Colonic mucosa (tissue), 4 donors: ENCODE results near the gene B3GALT6. TPM values are rescaled to one million over a fixed set of nuclear protein-coding genes. Genes with fewer than 3 reads are reported as not detected.

Experiments used
- DNase-seq: peaks from one replicate; pipeline ENCODE4 v3.0.0-alpha.2; 2020
- H3K27ac ChIP-seq: fragments of 200-600 bp; one replicate; pipeline ENCODE4 v1.8.0; 2021
- H3K27me3 ChIP-seq: fragments of 200-600 bp; one replicate; pipeline ENCODE4 v1.8.0; 2021
- H3K36me3 ChIP-seq: fragments of 200-600 bp; one replicate; pipeline ENCODE4 v1.8.0; 2021
- H3K4me1 ChIP-seq: fragments of 200-600 bp; one replicate; pipeline ENCODE4 v1.8.0; 2021; ENCODE audit warnings: mild to moderate bottlenecking
- H3K4me3 ChIP-seq: fragments of 200-600 bp; one replicate; pipeline ENCODE4 v1.8.0; 2021
- H3K9ac ChIP-seq, 2 donors: one replicate each; pipeline ENCODE4 v1.7.0; 2013; ENCODE audit warnings: control low read depth in 2 of 2, low read depth in 2 of 2, low read length in 2 of 2
- H3K9me3 ChIP-seq: fragments of 200-600 bp; one replicate; pipeline ENCODE4 v1.8.0; 2021
- intact Hi-C: fragments of 100-400 bp; cut with DNase I; formaldehyde crosslinking; loops from one replicate; pipeline ENCODE4 v1.14.1; 2022
- total RNA-seq, 2 donors: library from RNA; stranded (reverse); fragmentation: NEBNext Ultra II Directional in 1 of 2; extraction: Animal tissue kit (Norgen Biotek cat#: 25700) in 1 of 2; gene quantifications; one replicate each; pipeline ENCODE4 v1.2.1, GENCODE V29; 2021
- TF ChIP-seq, protein P1 (sequence below): fragments of 200-600 bp; IDR thresholded peaks from one replicate; pipeline ENCODE4 v1.8.0; 2022; ENCODE audit warnings: antibody characterized with exemption, mild to moderate bottlenecking
- donor health status: healthy.
- donor health status: DM: no; HTN: no; CAD: no.
- donor health status: DM: no; HTN: no; CAD: no.

The B3GALT6 gene
- total RNA-seq, 2 donors from 2014 or later, result 8.0 to 12.0 TPM

DNA sequence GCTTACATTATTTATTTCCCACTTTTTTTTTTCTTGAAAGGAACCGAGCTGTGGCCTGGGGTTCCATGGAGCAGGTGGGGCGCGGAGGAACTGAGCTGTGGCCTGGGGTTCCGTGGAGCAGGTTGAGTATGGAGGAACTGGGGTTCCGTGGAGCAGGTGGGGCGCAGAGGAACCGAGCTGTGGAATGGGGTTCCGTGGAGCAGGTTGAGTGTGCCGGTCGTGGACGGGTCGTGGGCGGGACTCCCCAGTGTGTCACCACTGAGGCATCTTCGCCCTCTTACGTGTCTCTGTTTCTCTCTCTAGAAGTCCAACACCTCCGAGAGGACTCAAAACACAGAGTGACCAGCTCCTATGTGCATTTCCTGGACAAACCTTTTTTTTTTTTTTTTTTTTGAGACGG is 47.0 kb downstream of the B3GALT6 start:
- DNase-seq, result no peak
- no peak overlapping the region for H3K4me3 ChIP-seq

DNA sequence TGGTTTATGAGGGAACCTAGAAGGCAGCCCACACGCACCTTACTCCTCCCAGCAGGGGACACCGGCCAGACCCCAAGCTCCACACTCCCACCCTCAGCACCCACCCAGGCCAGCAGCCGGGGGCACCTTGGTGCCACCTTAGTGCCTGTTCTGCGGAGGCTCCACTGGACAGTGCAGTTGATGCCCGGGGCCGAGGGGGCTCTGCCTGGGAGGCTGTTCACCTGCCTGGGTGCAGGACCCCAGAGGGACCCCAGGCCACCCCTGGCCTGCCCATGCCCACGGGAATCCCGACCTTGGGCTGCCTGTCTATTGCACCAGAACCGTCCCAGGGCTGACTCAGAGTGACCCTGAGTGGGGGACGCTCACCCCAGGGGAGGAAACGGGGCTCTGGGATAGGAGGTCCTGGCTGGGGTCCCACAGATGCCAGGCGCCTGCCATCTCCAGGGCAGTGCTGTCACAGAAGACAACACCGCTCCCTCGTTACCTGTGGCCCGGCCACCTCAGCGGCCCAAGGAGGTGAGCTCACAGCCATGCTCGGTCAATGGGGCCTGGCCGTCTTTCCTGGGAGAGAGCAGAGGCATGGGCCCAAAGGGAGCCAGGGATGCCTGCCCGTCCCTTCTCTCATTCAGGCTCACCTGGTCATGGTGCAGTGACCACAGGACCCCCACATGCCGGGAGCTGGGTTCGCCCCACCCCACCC is 48.9 kb downstream of the B3GALT6 start:
- H3K27me3 ChIP-seq, result peaks cover 5% of the 10 kb centered on the region
- no peak overlapping the region for H3K27ac ChIP-seq
- peaks cover 13% of the 10 kb centered on the region for H3K4me1 ChIP-seq
- H3K36me3 ChIP-seq, result no peaks in the 10 kb centered on the region
- TF ChIP-seq, protein P1, sequence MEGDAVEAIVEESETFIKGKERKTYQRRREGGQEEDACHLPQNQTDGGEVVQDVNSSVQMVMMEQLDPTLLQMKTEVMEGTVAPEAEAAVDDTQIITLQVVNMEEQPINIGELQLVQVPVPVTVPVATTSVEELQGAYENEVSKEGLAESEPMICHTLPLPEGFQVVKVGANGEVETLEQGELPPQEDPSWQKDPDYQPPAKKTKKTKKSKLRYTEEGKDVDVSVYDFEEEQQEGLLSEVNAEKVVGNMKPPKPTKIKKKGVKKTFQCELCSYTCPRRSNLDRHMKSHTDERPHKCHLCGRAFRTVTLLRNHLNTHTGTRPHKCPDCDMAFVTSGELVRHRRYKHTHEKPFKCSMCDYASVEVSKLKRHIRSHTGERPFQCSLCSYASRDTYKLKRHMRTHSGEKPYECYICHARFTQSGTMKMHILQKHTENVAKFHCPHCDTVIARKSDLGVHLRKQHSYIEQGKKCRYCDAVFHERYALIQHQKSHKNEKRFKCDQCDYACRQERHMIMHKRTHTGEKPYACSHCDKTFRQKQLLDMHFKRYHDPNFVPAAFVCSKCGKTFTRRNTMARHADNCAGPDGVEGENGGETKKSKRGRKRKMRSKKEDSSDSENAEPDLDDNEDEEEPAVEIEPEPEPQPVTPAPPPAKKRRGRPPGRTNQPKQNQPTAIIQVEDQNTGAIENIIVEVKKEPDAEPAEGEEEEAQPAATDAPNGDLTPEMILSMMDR, result no peak
- H3K9ac ChIP-seq, result peak overlapping the region in 1 of 2 donors; percentile 38
- intact Hi-C loops, result no loop called here
- no peaks in the 10 kb centered on the region for H3K9me3 ChIP-seq
- H3K4me3 ChIP-seq, result no peak overlapping the region
- no peak for DNase-seq

More for the DNA sequence above, 47.0 kb downstream of the B3GALT6 start:
- no peaks in the 10 kb centered on the region for H3K27me3 ChIP-seq
- intact Hi-C loops, result no loop called here
- no peak overlapping the region for H3K27ac ChIP-seq
- TF ChIP-seq, protein P1, result no peak
- H3K9me3 ChIP-seq, result no peaks in the 10 kb centered on the region
- H3K9ac ChIP-seq, result no peak overlapping the region
- peaks cover 6% of the 10 kb centered on the region for H3K4me1 ChIP-seq
- no peaks in the 10 kb centered on the region for H3K36me3 ChIP-seq

DNA sequence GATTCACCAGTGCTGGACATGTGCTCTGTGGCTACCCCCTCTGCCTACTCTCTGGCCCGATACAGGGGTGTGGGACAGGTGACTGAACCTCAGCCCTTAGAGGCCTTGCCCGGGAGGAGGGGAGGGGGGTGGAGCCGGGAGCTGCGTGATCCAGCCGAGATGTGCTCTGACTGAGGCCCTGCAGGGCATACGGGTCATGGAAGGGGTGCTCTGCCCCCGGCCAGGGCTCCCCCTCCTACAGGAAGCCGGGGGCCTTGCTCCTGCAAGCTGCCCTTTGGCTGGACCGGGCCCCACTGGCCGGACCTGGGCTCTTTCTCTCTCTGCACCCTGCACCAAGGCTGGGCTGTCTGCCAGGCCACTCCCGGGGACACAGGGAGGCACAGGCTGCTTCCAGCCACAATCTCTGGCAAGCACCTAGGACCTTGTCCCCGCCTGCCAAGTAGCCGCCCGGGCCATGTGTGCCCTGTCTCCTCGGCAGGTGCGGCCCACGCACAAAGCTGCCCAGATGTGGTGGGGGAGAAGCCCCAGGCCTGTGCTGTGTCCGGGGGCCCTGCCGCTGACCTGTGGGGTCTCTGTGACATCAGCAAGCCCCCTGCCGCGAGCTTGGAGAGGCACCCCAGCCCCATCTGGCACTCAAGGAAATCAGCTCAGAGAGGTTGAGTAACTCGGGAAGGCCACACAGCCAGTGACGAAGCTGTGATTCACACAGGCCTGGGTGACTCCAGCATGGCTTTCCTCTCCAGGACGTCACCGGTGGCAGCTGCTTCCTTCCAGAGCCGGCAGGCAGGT is 49.7 kb downstream of the B3GALT6 start:
- H3K4me3 ChIP-seq, result no peak overlapping the region
- intact Hi-C loops, result no loop called here
- peaks cover 12% of the 10 kb centered on the region for H3K27me3 ChIP-seq
- no peaks in the 10 kb centered on the region for H3K9me3 ChIP-seq
- H3K9ac ChIP-seq, result peak overlapping the region in 1 of 2 donors; percentile 51
- H3K36me3 ChIP-seq, result no peaks in the 10 kb centered on the region
- DNase-seq, result peak; percentile 93
- TF ChIP-seq, protein P1, result no peak
- peak overlapping the region; percentile 61 for H3K27ac ChIP-seq
- H3K4me1 ChIP-seq, result peaks cover 13% of the 10 kb centered on the region

DNA sequence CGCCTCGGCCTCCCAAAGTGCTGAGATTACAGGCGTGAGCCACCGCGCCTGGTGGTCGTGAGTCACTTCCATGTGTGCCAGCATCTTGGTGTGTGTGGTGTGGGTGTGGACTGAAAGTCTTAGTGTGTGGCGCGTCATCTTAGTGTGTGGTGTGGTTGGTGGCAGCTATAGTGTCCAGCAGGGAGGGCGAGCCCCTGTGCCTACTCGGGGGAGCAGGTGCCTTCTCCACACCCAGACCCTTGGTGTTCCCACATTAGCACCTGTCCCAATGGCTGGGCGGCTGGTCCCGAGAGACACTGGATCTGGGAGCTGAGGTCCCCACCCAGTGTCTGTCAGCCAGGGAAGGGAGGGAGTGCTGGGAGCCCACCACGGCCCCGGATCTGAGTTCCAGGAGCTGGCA is 51.0 kb downstream of the B3GALT6 start:
- no peaks in the 10 kb centered on the region for H3K36me3 ChIP-seq
- TF ChIP-seq, protein P1, result no peak
- peaks cover 13% of the 10 kb centered on the region for H3K4me1 ChIP-seq
- intact Hi-C loops, result no loop called here
- no peaks in the 10 kb centered on the region for H3K9me3 ChIP-seq
- no peak overlapping the region for H3K9ac ChIP-seq
- no peak for DNase-seq
- H3K27ac ChIP-seq, result no peak overlapping the region
- H3K4me3 ChIP-seq, result no peak overlapping the region
- peaks cover 21% of the 10 kb centered on the region for H3K27me3 ChIP-seq

DNA sequence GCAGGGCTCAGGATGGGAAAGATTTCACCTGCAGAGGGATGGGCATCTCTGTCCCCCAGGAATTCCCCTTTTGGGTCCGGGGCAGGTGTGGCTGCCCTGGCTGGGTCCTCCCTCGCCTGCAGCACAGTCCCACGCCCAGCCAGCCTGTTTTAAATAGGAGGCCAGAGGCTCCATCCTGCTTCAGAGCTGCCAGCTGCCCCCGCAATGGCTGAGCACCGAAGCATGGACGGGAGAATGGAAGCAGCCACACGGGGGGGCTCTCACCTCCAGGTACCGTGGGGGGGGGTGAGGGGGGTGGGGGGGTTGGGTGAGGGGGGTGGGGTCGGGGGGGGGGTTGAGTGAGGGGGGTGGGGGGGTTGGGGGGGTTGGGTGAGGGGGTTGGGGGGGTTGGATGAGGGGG is 51.8 kb downstream of the B3GALT6 start:
- H3K4me1 ChIP-seq, result peaks cover 13% of the 10 kb centered on the region
- H3K27me3 ChIP-seq, result peaks cover 21% of the 10 kb centered on the region
- H3K9ac ChIP-seq, result no peak overlapping the region
- DNase-seq, result no peak
- intact Hi-C loops, result no loop called here
- no peak overlapping the region for H3K4me3 ChIP-seq
- H3K36me3 ChIP-seq, result no peaks in the 10 kb centered on the region
- TF ChIP-seq, protein P1, result no peak
- H3K27ac ChIP-seq, result no peak overlapping the region
- no peaks in the 10 kb centered on the region for H3K9me3 ChIP-seq

Other genes starting within 250 kb of the B3GALT6 start
- gene HES4, start 232.1 kb upstream of the B3GALT6 start, total RNA-seq, result 10 to 100 TPM; 30.5 to 47.3 TPM
- gene ISG15, start 218.7 kb upstream of the B3GALT6 start, total RNA-seq, result 10 to 100 TPM; 21.9 to 25.2 TPM
- 100 to 1,000 TPM in 1 of 2 donors, 10 to 100 TPM in 1; 68.1 to 106 TPM for gene AGRN, start 212.1 kb upstream of the B3GALT6 start, total RNA-seq
- gene RNF223, start 157.9 kb upstream of the B3GALT6 start, total RNA-seq, result 1 to 10 TPM; 5.1 to 5.7 TPM
- gene C1orf159, start 116.1 kb upstream of the B3GALT6 start, total RNA-seq, result 10 to 100 TPM; 18.9 to 36.0 TPM
- 1 to 10 TPM in 1 of 2 donors, under 1 TPM in 1; 0.64 to 2.3 TPM for gene TTLL10, start 58.4 kb upstream of the B3GALT6 start, total RNA-seq
- 1 to 10 TPM in 1 of 2 donors, under 1 TPM in 1; 0.61 to 1.7 TPM for gene TNFRSF18, start 25.6 kb upstream of the B3GALT6 start, total RNA-seq
- 1 to 10 TPM; 1.2 to 2.3 TPM for gene TNFRSF4, start 18.1 kb upstream of the B3GALT6 start, total RNA-seq
- 100 to 1,000 TPM; 202 to 325 TPM for gene SDF4, start 236 bp upstream of the B3GALT6 start, total RNA-seq
- gene C1QTNF12, start 14.5 kb downstream of the B3GALT6 start, total RNA-seq, result 10 to 100 TPM; 21.3 to 34.2 TPM
- gene UBE2J2, start 41.6 kb downstream of the B3GALT6 start, total RNA-seq, result 10 to 100 TPM; 43.1 to 83.3 TPM
- 1 to 10 TPM; 1.1 to 2.2 TPM for gene SCNN1D, start 48.2 kb downstream of the B3GALT6 start, total RNA-seq
- 10 to 100 TPM; 34.1 to 68.1 TPM for gene ACAP3, start 75.7 kb downstream of the B3GALT6 start, total RNA-seq
- 10 to 100 TPM; 14.3 to 35.8 TPM for gene PUSL1, start 76.4 kb downstream of the B3GALT6 start, total RNA-seq
- gene INTS11, start 92.4 kb downstream of the B3GALT6 start, total RNA-seq, result 100 to 1,000 TPM in 1 of 2 donors, 10 to 100 TPM in 1; 70.6 to 126 TPM
- gene CPTP, start 92.6 kb downstream of the B3GALT6 start, total RNA-seq, result 10 to 100 TPM; 45.4 to 60.2 TPM
- gene TAS1R3, start 99.0 kb downstream of the B3GALT6 start, total RNA-seq, result under 1 TPM; 0.24 to 0.57 TPM
- 10 to 100 TPM; 49.9 to 71.3 TPM for gene DVL1, start 117.2 kb downstream of the B3GALT6 start, total RNA-seq
- gene MXRA8, start 126.3 kb downstream of the B3GALT6 start, total RNA-seq, result 10 to 100 TPM in 1 of 2 donors, 1 to 10 TPM in 1; 5.9 to 14.0 TPM
- gene AURKAIP1, start 143.0 kb downstream of the B3GALT6 start, total RNA-seq, result 100 to 1,000 TPM; 179 to 332 TPM
- gene CCNL2, start 167.1 kb downstream of the B3GALT6 start, total RNA-seq, result 100 to 1,000 TPM in 1 of 2 donors, 10 to 100 TPM in 1; 92.3 to 104 TPM
- gene MRPL20, start 175.1 kb downstream of the B3GALT6 start, total RNA-seq, result 100 to 1,000 TPM in 1 of 2 donors, 10 to 100 TPM in 1; 88.1 to 143 TPM
- 1 to 10 TPM in 1 of 2 donors, under 1 TPM in 1; 0.57 to 2.0 TPM for gene ANKRD65, start 189.0 kb downstream of the B3GALT6 start, total RNA-seq
- 10 to 100 TPM; 43.5 to 74.0 TPM for gene VWA1, start 203.5 kb downstream of the B3GALT6 start, total RNA-seq
- under 1 TPM; 0.16 to 0.64 TPM for gene ATAD3C, start 217.5 kb downstream of the B3GALT6 start, total RNA-seq
- 10 to 100 TPM; 16.6 to 62.9 TPM for gene ATAD3B, start 239.5 kb downstream of the B3GALT6 start, total RNA-seq